Right lobe of liver (tissue), 4 donors: ENCODE data around the gene RPRML.

Experiments
- CTCF ChIP-seq, 4 donors: fragments of 200-600 bp in 3 of 4; fragments of 450-650 bp in 1 of 4; IDR thresholded peaks; one replicate each; pipeline versions ENCODE4 v1.5.1 to v1.8.0; 2016 to 2022; ENCODE audit warnings: antibody characterized with exemption in 4 of 4, mild to moderate bottlenecking in 2 of 4
- POLR2A ChIP-seq: fragments of 450-650 bp; IDR thresholded peaks from one replicate; pipeline ENCODE4 v1.6.1; 2017; ENCODE audit warnings: antibody characterized with exemption, mild to moderate bottlenecking
- donor health status: DM: no; HTN: no; CAD: no.
- donor health status: DM: no; HTN: no; CAD: no.
- donor health status: DM: no; HTN: yes; CAD: no.

DNA sequence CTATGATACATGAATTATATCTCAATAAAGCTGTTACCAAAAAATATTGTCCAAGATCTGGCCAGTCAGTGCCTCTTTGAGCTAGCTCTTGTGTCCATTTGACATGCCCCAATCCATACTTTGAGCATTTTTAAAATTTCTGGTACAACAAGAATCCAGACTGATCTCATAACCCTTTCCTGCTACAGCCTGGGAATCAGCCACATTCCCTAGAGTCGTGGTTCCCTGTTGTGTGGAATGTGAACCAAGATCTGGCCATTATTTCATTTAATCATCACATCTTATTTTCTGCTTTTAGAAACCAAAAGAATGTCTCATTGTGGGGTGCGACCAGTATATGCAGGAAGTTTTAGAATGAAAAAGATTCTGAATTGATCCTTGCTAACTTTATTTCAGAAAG, 34.3 kb upstream of the RPRML start:
- TF ChIP-seq CTCF (IDR thresholded peaks at IDR 0.05) (no peak), POLR2A (no peak)
